ENCODE data around the gene MROH8. TPM values are rescaled to one million over a fixed set of nuclear protein-coding genes. Genes with fewer than 3 reads are reported as not detected.
"Not testable (repeated sequence)": the region's sequence is repeated elsewhere in the genome, so short reads cannot be mapped to it uniquely, and the experiment has no call there.

The MROH8 gene
- total RNA-seq, 1 experiment from 2014 or later = 3.3 TPM

- no peak for DNase-seq
- Histone ChIP-seq H3K4me1 (replicated peaks; ENCODE audit: insufficient read depth) (no peaks in the 10 kb centered on the region), H3K36me3 (ENCODE audit: low read depth) (no peaks in the 10 kb centered on the region), H3K4me3 (no peak overlapping the region), H2AFZ (no peak overlapping the region), H3K4me2 (no peak overlapping the region), H4K20me1 (ENCODE audit: insufficient read depth) (no peaks in the 10 kb centered on the region), H3K9me2 (ENCODE audit: insufficient read depth) (no peaks in the 10 kb centered on the region), H3K27me3 (ENCODE audit: insufficient read depth, low read depth) (no peaks in the 10 kb centered on the region), H3K9me3 (ENCODE audit: insufficient read depth, low read depth) (no peaks in the 10 kb centered on the region), H3K27ac (no peak overlapping the region), H3K79me2 (ENCODE audit: low read depth) (no peaks in the 10 kb centered on the region), H3F3A (ENCODE audit: insufficient read depth, low read depth) (no peaks in the 10 kb centered on the region)
- BruUV-seq (replicated peaks) = no TSS peak
- CTCF ChIA-PET = no interaction called here
- intact Hi-C loops (cut with micrococcal nuclease; ENCODE audit: unreplicated experiment) = no loop called here
- TF ChIP-seq CTCF (conservative IDR thresholded peaks at IDR 0.05) = no peak
- no peak for TF ChIP-seq EZH2 (IDR thresholded peaks at IDR 0.05; ENCODE audit: low read depth)
- POLR2A ChIA-PET (ENCODE audit: unreplicated experiment) = no interaction called here
Measured at GRCh38 chr20:37151529-37151928, 27.8 kb downstream of the MROH8 start.

GRCh38 chr20:37150864-37151263 is 28.5 kb downstream of the MROH8 start:
- H3K4me1 ChIP-seq (replicated peaks; ENCODE audit: insufficient read depth); H3K36me3 ChIP-seq (ENCODE audit: low read depth); H3K4me2 ChIP-seq; BruUV-seq (replicated peaks); CTCF ChIA-PET; H3F3A ChIP-seq (ENCODE audit: insufficient read depth, low read depth); H3K9me3 ChIP-seq (ENCODE audit: insufficient read depth, low read depth); H3K27ac ChIP-seq; H4K20me1 ChIP-seq (ENCODE audit: insufficient read depth); intact Hi-C loops (cut with micrococcal nuclease; ENCODE audit: unreplicated experiment); H3K79me2 ChIP-seq (ENCODE audit: low read depth); H3K27me3 ChIP-seq (ENCODE audit: insufficient read depth, low read depth); H3K9me2 ChIP-seq (ENCODE audit: insufficient read depth); H3K4me3 ChIP-seq; POLR2A ChIA-PET (ENCODE audit: unreplicated experiment); H2AFZ ChIP-seq; DNase-seq: not testable (repeated sequence)

- H3K9me2 ChIP-seq (ENCODE audit: insufficient read depth) = no peaks in the 10 kb centered on the region
- H2AFZ ChIP-seq = no peak overlapping the region
- intact Hi-C loops (cut with micrococcal nuclease; ENCODE audit: unreplicated experiment) = no loop called here
- no peaks in the 10 kb centered on the region for H3K9me3 ChIP-seq (ENCODE audit: insufficient read depth, low read depth)
- POLR2A ChIA-PET (ENCODE audit: unreplicated experiment) = no interaction called here
- H3K4me1 ChIP-seq (replicated peaks; ENCODE audit: insufficient read depth) = no peaks in the 10 kb centered on the region
- H3K79me2 ChIP-seq (ENCODE audit: low read depth) = no peaks in the 10 kb centered on the region
- H3K27me3 ChIP-seq (ENCODE audit: insufficient read depth, low read depth) = no peaks in the 10 kb centered on the region
- H3K4me2 ChIP-seq = no peak overlapping the region
- no peak overlapping the region for H3K4me3 ChIP-seq
- no peak for DNase-seq
- no peak overlapping the region for H3K27ac ChIP-seq
- no TSS peak for BruUV-seq (replicated peaks)
- TF ChIP-seq CTCF (conservative IDR thresholded peaks at IDR 0.05) = no peak
- CTCF ChIA-PET = no interaction called here
- no peaks in the 10 kb centered on the region for H3K36me3 ChIP-seq (ENCODE audit: low read depth)
- H4K20me1 ChIP-seq (ENCODE audit: insufficient read depth) = no peaks in the 10 kb centered on the region
- no peaks in the 10 kb centered on the region for H3F3A ChIP-seq (ENCODE audit: insufficient read depth, low read depth)
Measured at GRCh38 chr20:37147250-37147649, 32.1 kb downstream of the MROH8 start.

- no peaks in the 10 kb centered on the region for H3K4me1 ChIP-seq (replicated peaks; ENCODE audit: insufficient read depth)
- H3F3A ChIP-seq (ENCODE audit: insufficient read depth, low read depth) = no peaks in the 10 kb centered on the region
- no peak overlapping the region for H3K4me3 ChIP-seq
- no peaks in the 10 kb centered on the region for H3K36me3 ChIP-seq (ENCODE audit: low read depth)
- ChIA-PET CTCF (interaction anchor here (0.5 kb wide), 1 partner anchor 184 kb away, joined by 6 read pairs; no protein-coding TSS in a partner anchor), POLR2A (ENCODE audit: unreplicated experiment) (no interaction called here)
- no peak overlapping the region for H3K27ac ChIP-seq
- intact Hi-C loops (cut with micrococcal nuclease; ENCODE audit: unreplicated experiment) = no loop called here
- DNase-seq = no peak
- no peak overlapping the region for H3K4me2 ChIP-seq
- no peaks in the 10 kb centered on the region for H3K79me2 ChIP-seq (ENCODE audit: low read depth)
- H3K9me2 ChIP-seq (ENCODE audit: insufficient read depth) = no peaks in the 10 kb centered on the region
- H4K20me1 ChIP-seq (ENCODE audit: insufficient read depth) = no peaks in the 10 kb centered on the region
- H2AFZ ChIP-seq = no peak overlapping the region
- BruUV-seq (replicated peaks) = no TSS peak
- TF ChIP-seq EZH2 (IDR thresholded peaks at IDR 0.05; ENCODE audit: low read depth) = no peak
- no peak for TF ChIP-seq CTCF (conservative IDR thresholded peaks at IDR 0.05)
- H3K27me3 ChIP-seq (ENCODE audit: insufficient read depth, low read depth) = no peaks in the 10 kb centered on the region
- H3K9me3 ChIP-seq (ENCODE audit: insufficient read depth, low read depth) = no peaks in the 10 kb centered on the region
Measured at GRCh38 chr20:37144856-37145404, 34.4 kb downstream of the MROH8 start.
